CD4-positive, CD25-positive, alpha-beta regulatory T cell (primary cell): Measurements from ENCODE around the gene NBAS. TPM values are rescaled to one million over a fixed set of nuclear protein-coding genes. Genes with fewer than 3 reads are reported as not detected.
A peak's percentile ranks its signal among the peaks of the same experiment; 100 is the strongest.

ENCODE experiments used
- ATAC-seq, 2 donors: fragments of 150-1000 bp; cut with Tn5 transposase; one replicate each; pipeline ENCODE4 v1.10.0; 2021; ENCODE audit warnings: low read depth in 2 of 2, moderate number of reproducible peaks in 2 of 2, moderate library complexity in 1 of 2
- DNase-seq, 3 donors: peaks; one replicate each; pipeline versions ENCODE4 v3.0.0 to v3.0.0-alpha.2; 2012 to 2022; ENCODE audit warnings: mixed read lengths in 1 of 3
- H3K27ac ChIP-seq: one replicate; pipeline ENCODE4 v1.7.0; 2013; ENCODE audit warnings: mild to moderate bottlenecking, low read length; ENCODE audit not compliant: insufficient read depth, poor library complexity, severe bottlenecking
- H3K27me3 ChIP-seq: one replicate; pipeline ENCODE4 v1.7.0; 2013; ENCODE audit warnings: low read length; ENCODE audit not compliant: control insufficient read depth, insufficient read depth
- H3K36me3 ChIP-seq: one replicate; pipeline ENCODE4 v1.7.0; 2013; ENCODE audit warnings: mild to moderate bottlenecking, low read length, moderate library complexity; ENCODE audit not compliant: control insufficient read depth, insufficient read depth
- H3K4me1 ChIP-seq: 2 replicates; pipeline ENCODE4 v1.7.0; 2013; ENCODE audit warnings: mild to moderate bottlenecking, low read length; ENCODE audit not compliant: insufficient read depth, control insufficient read depth, poor library complexity, severe bottlenecking
- H3K4me3 ChIP-seq: one replicate; pipeline ENCODE4 v1.7.0; 2013; ENCODE audit warnings: low read depth, mild to moderate bottlenecking, low read length, moderate library complexity
- H3K9me3 ChIP-seq, 2 experiments: 1 replicate in 1 of 2; 2 replicates in 1 of 2; pipeline ENCODE4 v1.7.0; 2013; ENCODE audit warnings: low read length in 2 of 2, mild to moderate bottlenecking in 1 of 2, moderate library complexity in 1 of 2; ENCODE audit not compliant: control insufficient read depth in 2 of 2
- H3K27ac Mint-ChIP-seq, 3 donors: one replicate each; pipeline ENCODE4 v1.8.0; 2020 to 2022; ENCODE audit warnings: mild to moderate bottlenecking in 3 of 3, mixed read lengths in 3 of 3, moderate library complexity in 2 of 3
- H3K27me3 Mint-ChIP-seq: one replicate; pipeline ENCODE4 v1.8.0; 2022; ENCODE audit warnings: mild to moderate bottlenecking, mixed read lengths
- H3K36me3 Mint-ChIP-seq: one replicate; pipeline ENCODE4 v1.8.0; 2020; ENCODE audit warnings: mixed read lengths
- H3K4me1 Mint-ChIP-seq, 4 donors: one replicate each; pipeline ENCODE4 v1.8.0; 2020 to 2022; ENCODE audit warnings: mixed read lengths in 4 of 4, mild to moderate bottlenecking in 1 of 4
- H3K4me3 Mint-ChIP-seq, 4 donors: one replicate each; pipeline ENCODE4 v1.8.0; 2020 to 2022; ENCODE audit warnings: mild to moderate bottlenecking in 4 of 4, mixed read lengths in 4 of 4, moderate library complexity in 3 of 4
- H3K9me3 Mint-ChIP-seq, 7 donors: one replicate each; pipeline ENCODE4 v1.8.0; 2020 to 2022; ENCODE audit warnings: mixed read lengths in 7 of 7, mild to moderate bottlenecking in 3 of 7, moderate library complexity in 2 of 7
- polyA plus RNA-seq, 4 donors: library from polyadenylated mRNA; unstranded; fragments of 300-500 nt; fragmentation: Illumina TruSeq; gene quantifications; one replicate each; pipeline ENCODE4 v1.2.3, GENCODE V29; 2021
- total RNA-seq: library from RNA; stranded (reverse); gene quantifications from one replicate; pipeline ENCODE4 v1.2.3, GENCODE V29; 2022

The NBAS gene
- total and polyA plus RNA-seq, 5 donors from 2014 or later = 18.5 to 31.9 (median 19.5) TPM

- Mint-ChIP-seq H3K27me3 (no peaks in the 10 kb centered on the region), H3K9me3 (peaks cover 0 to 5% (median 2%) of the 10 kb centered on the region in 7 donors), H3K36me3 (peaks cover 75% of the 10 kb centered on the region), H3K27ac (no peak overlapping the region), H3K4me1 (peaks cover 0 to 8% (median 0%) of the 10 kb centered on the region in 4 donors), H3K4me3 (no peak overlapping the region)
- Histone ChIP-seq H3K9me3 (no peaks in the 10 kb centered on the region), H3K27me3 (no peaks in the 10 kb centered on the region), H3K27ac (no peak overlapping the region), H3K4me1 (no peaks in the 10 kb centered on the region), H3K4me3 (no peak overlapping the region), H3K36me3 (peaks cover 52% of the 10 kb centered on the region)
- DNase-seq (no peak), ATAC-seq (no peak)
Measured at GRCh38 chr2:15472876-15473275, 88.3 kb downstream of the NBAS start.

- H3K4me1 Mint-ChIP-seq = peaks cover 0 to 8% (median 0%) of the 10 kb centered on the region in 4 donors
- no peak overlapping the region for H3K27ac Mint-ChIP-seq
- no peak for ATAC-seq
- peaks cover 0 to 5% (median 2%) of the 10 kb centered on the region in 7 donors for H3K9me3 Mint-ChIP-seq
- no peaks in the 10 kb centered on the region for H3K27me3 Mint-ChIP-seq
- Histone ChIP-seq H3K36me3 (peaks cover 56% of the 10 kb centered on the region), H3K4me1 (no peaks in the 10 kb centered on the region), H3K9me3 (no peaks in the 10 kb centered on the region), H3K4me3 (no peak overlapping the region), H3K27ac (no peak overlapping the region), H3K27me3 (no peaks in the 10 kb centered on the region)
- H3K4me3 Mint-ChIP-seq = no peak overlapping the region
- no peak for DNase-seq
- H3K36me3 Mint-ChIP-seq = peaks cover 76% of the 10 kb centered on the region
Measured at GRCh38 chr2:15472133-15472532, 89.0 kb downstream of the NBAS start.

- peaks cover 0 to 8% (median 0%) of the 10 kb centered on the region in 4 donors for H3K4me1 Mint-ChIP-seq
- H3K4me3 Mint-ChIP-seq = no peak overlapping the region
- Histone ChIP-seq H3K27me3 (no peaks in the 10 kb centered on the region), H3K27ac (no peak overlapping the region), H3K36me3 (peaks cover 61% of the 10 kb centered on the region), H3K4me1 (no peaks in the 10 kb centered on the region), H3K9me3 (no peaks in the 10 kb centered on the region), H3K4me3 (no peak overlapping the region)
- no peak for DNase-seq
- no peak for ATAC-seq
- H3K36me3 Mint-ChIP-seq = peaks cover 76% of the 10 kb centered on the region
- no peaks in the 10 kb centered on the region for H3K27me3 Mint-ChIP-seq
- H3K27ac Mint-ChIP-seq = no peak overlapping the region
- peaks cover 0 to 5% (median 2%) of the 10 kb centered on the region in 7 donors for H3K9me3 Mint-ChIP-seq
Measured at GRCh38 chr2:15471606-15472005, 89.5 kb downstream of the NBAS start.

- Mint-ChIP-seq H3K27me3 (no peaks in the 10 kb centered on the region), H3K4me3 (no peak overlapping the region), H3K4me1 (peaks cover 0 to 9% (median 3%) of the 10 kb centered on the region in 4 donors), H3K36me3 (peaks cover 57% of the 10 kb centered on the region), H3K27ac (no peak overlapping the region), H3K9me3 (no peaks in the 10 kb centered on the region)
- Histone ChIP-seq H3K36me3 (peaks cover 28% of the 10 kb centered on the region), H3K27ac (no peak overlapping the region), H3K9me3 (no peaks in the 10 kb centered on the region), H3K4me3 (no peak overlapping the region), H3K4me1 (no peaks in the 10 kb centered on the region), H3K27me3 (no peaks in the 10 kb centered on the region)
- ATAC-seq (no peak), DNase-seq (no peak)
Measured at GRCh38 chr2:15460112-15460620, 101.0 kb downstream of the NBAS start.

GRCh38 chr2:15458277-15458676 lies 102.9 kb downstream of the NBAS start:
- Histone ChIP-seq H3K4me3 (no peak overlapping the region), H3K27me3 (no peaks in the 10 kb centered on the region), H3K9me3 (no peaks in the 10 kb centered on the region), H3K36me3 (peaks cover 26% of the 10 kb centered on the region), H3K27ac (no peak overlapping the region), H3K4me1 (no peaks in the 10 kb centered on the region)
- Mint-ChIP-seq H3K27me3 (no peaks in the 10 kb centered on the region), H3K9me3 (no peaks in the 10 kb centered on the region), H3K4me1 (peaks cover 0 to 9% (median under 1%) of the 10 kb centered on the region in 4 donors), H3K36me3 (peaks cover 49% of the 10 kb centered on the region), H3K27ac (no peak overlapping the region), H3K4me3 (no peak overlapping the region)
- DNase-seq = no peak
- ATAC-seq = no peak

GRCh38 chr2:15457868-15458267 lies 103.3 kb downstream of the NBAS start:
- Mint-ChIP-seq H3K27ac (no peak overlapping the region), H3K4me3 (no peak overlapping the region), H3K9me3 (no peaks in the 10 kb centered on the region), H3K27me3 (no peaks in the 10 kb centered on the region), H3K36me3 (peaks cover 51% of the 10 kb centered on the region), H3K4me1 (peaks cover 0 to 9% (median 0%) of the 10 kb centered on the region in 4 donors)
- ATAC-seq (no peak), DNase-seq (no peak)
- Histone ChIP-seq H3K27ac (no peak overlapping the region), H3K9me3 (no peaks in the 10 kb centered on the region), H3K36me3 (peaks cover 30% of the 10 kb centered on the region), H3K27me3 (no peaks in the 10 kb centered on the region), H3K4me1 (no peaks in the 10 kb centered on the region), H3K4me3 (no peak overlapping the region)

- Mint-ChIP-seq H3K36me3 (peaks cover 52% of the 10 kb centered on the region), H3K4me1 (peaks cover 0 to 9% (median 0%) of the 10 kb centered on the region in 4 donors), H3K9me3 (no peaks in the 10 kb centered on the region), H3K27ac (no peak overlapping the region), H3K4me3 (no peak overlapping the region), H3K27me3 (no peaks in the 10 kb centered on the region)
- no peak for DNase-seq
- no peak for ATAC-seq
- Histone ChIP-seq H3K27ac (no peak overlapping the region), H3K36me3 (peaks cover 28% of the 10 kb centered on the region), H3K27me3 (no peaks in the 10 kb centered on the region), H3K9me3 (no peaks in the 10 kb centered on the region), H3K4me3 (no peak overlapping the region), H3K4me1 (no peaks in the 10 kb centered on the region)
Measured at GRCh38 chr2:15456352-15456751, 104.8 kb downstream of the NBAS start.

GRCh38 chr2:15450808-15451207 lies 110.3 kb downstream of the NBAS start:
- peaks cover 49% of the 10 kb centered on the region for H3K36me3 Mint-ChIP-seq
- no peak overlapping the region for H3K27ac ChIP-seq
- peak overlapping the region in 1 of 3 donors; percentile 12 for H3K27ac Mint-ChIP-seq
- DNase-seq (no peak), ATAC-seq (no peak)
- peaks cover 15% of the 10 kb centered on the region for H3K36me3 ChIP-seq
- H3K27me3 Mint-ChIP-seq = no peaks in the 10 kb centered on the region
- no peaks in the 10 kb centered on the region for H3K9me3 ChIP-seq
- H3K4me1 ChIP-seq = no peaks in the 10 kb centered on the region
- H3K9me3 Mint-ChIP-seq = peaks cover 0 to 4% (median 0%) of the 10 kb centered on the region in 7 donors
- H3K27me3 ChIP-seq = no peaks in the 10 kb centered on the region
- H3K4me3 ChIP-seq = no peak overlapping the region
- H3K4me1 Mint-ChIP-seq = peaks cover 0 to 7% (median 4%) of the 10 kb centered on the region in 4 donors
- H3K4me3 Mint-ChIP-seq = no peak overlapping the region
